Muscle layer of colon (tissue), 2 donors: ENCODE results near the gene HRH4.

Experiments used
- H3K27ac ChIP-seq: one replicate; pipeline ENCODE4 v1.7.0; 2013; ENCODE audit warnings: low read depth, mild to moderate bottlenecking, low read length, moderate library complexity
- H3K27me3 ChIP-seq, 2 donors: one replicate each; pipeline ENCODE4 v1.7.0; 2013; ENCODE audit warnings: low read length in 2 of 2, mild to moderate bottlenecking in 2 of 2; ENCODE audit not compliant: insufficient read depth in 2 of 2, control insufficient read depth in 1 of 2
- H3K36me3 ChIP-seq: one replicate; pipeline ENCODE4 v1.7.0; 2013; ENCODE audit warnings: mild to moderate bottlenecking, low read length; ENCODE audit not compliant: insufficient read depth
- H3K4me1 ChIP-seq: one replicate; pipeline ENCODE4 v1.7.0; 2013; ENCODE audit warnings: mild to moderate bottlenecking, low read length; ENCODE audit not compliant: insufficient read depth
- H3K4me3 ChIP-seq, 2 donors: one replicate each; pipeline ENCODE4 v1.7.0; 2013; ENCODE audit warnings: low read length in 2 of 2, low read depth in 1 of 2, mild to moderate bottlenecking in 1 of 2, moderate library complexity in 1 of 2
- H3K9ac ChIP-seq: one replicate; pipeline ENCODE4 v1.7.0; 2013; ENCODE audit warnings: low read length
- H3K9me3 ChIP-seq: one replicate; pipeline ENCODE4 v1.7.0; 2013; ENCODE audit warnings: mild to moderate bottlenecking, low read length
- donor health status: abdominal sarcoma.
- donor health status: Adenocarcinoma of cecum.

Gene HRH4

GRCh38 chr18:24470022-24470618, 9.7 kb downstream of the HRH4 start:
- no peaks in the 10 kb centered on the region for H3K36me3 ChIP-seq
- no peak overlapping the region for H3K4me3 ChIP-seq
- H3K27me3 ChIP-seq: no peaks in the 10 kb centered on the region

DNA sequence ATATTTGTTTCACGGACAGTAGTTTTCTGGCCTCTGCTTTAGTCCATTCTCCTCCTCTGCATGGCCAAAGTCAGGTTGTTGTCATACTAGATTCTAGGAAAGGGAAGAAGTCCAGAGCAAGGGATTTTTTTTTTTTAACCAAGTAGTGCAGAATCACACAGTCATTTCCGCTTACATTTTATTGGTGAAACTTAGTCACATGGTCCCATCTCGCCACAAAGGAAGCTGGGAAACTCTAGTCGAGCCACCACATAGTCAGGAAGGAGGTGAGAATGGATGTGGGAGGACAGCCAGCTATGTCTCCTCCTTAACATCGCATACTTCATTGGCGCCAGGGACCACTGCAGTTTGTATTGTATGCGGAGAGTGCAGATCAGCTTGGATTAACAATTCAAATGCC, 10.4 kb downstream of the HRH4 start:
- Histone ChIP-seq H3K4me3 (no peak overlapping the region), H3K27me3 (no peaks in the 10 kb centered on the region), H3K9ac (no peak overlapping the region), H3K4me1 (no peaks in the 10 kb centered on the region), H3K36me3 (no peaks in the 10 kb centered on the region), H3K9me3 (no peaks in the 10 kb centered on the region), H3K27ac (no peak overlapping the region)

More at GRCh38 chr18:24470022-24470618, 9.7 kb downstream of the HRH4 start:
- H3K27ac ChIP-seq: no peak overlapping the region
- no peaks in the 10 kb centered on the region for H3K9me3 ChIP-seq
- no peaks in the 10 kb centered on the region for H3K4me1 ChIP-seq
- H3K9ac ChIP-seq: no peak overlapping the region

GRCh38 chr18:24472591-24472990, 12.2 kb downstream of the HRH4 start:
- Histone ChIP-seq H3K4me3 (no peak overlapping the region), H3K27me3 (no peaks in the 10 kb centered on the region), H3K27ac (no peak overlapping the region), H3K9ac (no peak overlapping the region), H3K36me3 (no peaks in the 10 kb centered on the region), H3K9me3 (no peaks in the 10 kb centered on the region), H3K4me1 (no peaks in the 10 kb centered on the region)

- Histone ChIP-seq H3K9me3 (no peaks in the 10 kb centered on the region), H3K4me1 (no peaks in the 10 kb centered on the region), H3K27me3 (no peaks in the 10 kb centered on the region), H3K27ac (no peak overlapping the region), H3K9ac (no peak overlapping the region), H3K4me3 (no peak overlapping the region), H3K36me3 (no peaks in the 10 kb centered on the region)
These were observed 14.0 kb downstream of the HRH4 start for GRCh38 chr18:24474406-24474805.

- Histone ChIP-seq H3K4me1 (no peaks in the 10 kb centered on the region), H3K9me3 (no peaks in the 10 kb centered on the region), H3K9ac (no peak overlapping the region)
These were observed 15.6 kb downstream of the HRH4 start for GRCh38 chr18:24475926-24476589.

GRCh38 chr18:24479371-24479770, 18.9 kb downstream of the HRH4 start:
- H3K4me1 ChIP-seq: no peaks in the 10 kb centered on the region
- no peak overlapping the region for H3K27ac ChIP-seq
- no peak overlapping the region for H3K4me3 ChIP-seq
- H3K27me3 ChIP-seq: no peaks in the 10 kb centered on the region
- H3K9ac ChIP-seq: no peak overlapping the region
- no peaks in the 10 kb centered on the region for H3K36me3 ChIP-seq
- H3K9me3 ChIP-seq: no peaks in the 10 kb centered on the region

More at GRCh38 chr18:24475926-24476589, 15.6 kb downstream of the HRH4 start:
- Histone ChIP-seq H3K27me3 (no peaks in the 10 kb centered on the region), H3K27ac (no peak overlapping the region), H3K36me3 (no peaks in the 10 kb centered on the region), H3K4me3 (no peak overlapping the region)

GRCh38 chr18:24482821-24483220, 22.4 kb downstream of the HRH4 start:
- Histone ChIP-seq H3K27me3 (no peaks in the 10 kb centered on the region), H3K4me1 (no peaks in the 10 kb centered on the region), H3K9me3 (no peaks in the 10 kb centered on the region), H3K4me3 (no peak overlapping the region), H3K27ac (no peak overlapping the region), H3K9ac (no peak overlapping the region), H3K36me3 (no peaks in the 10 kb centered on the region)

DNA sequence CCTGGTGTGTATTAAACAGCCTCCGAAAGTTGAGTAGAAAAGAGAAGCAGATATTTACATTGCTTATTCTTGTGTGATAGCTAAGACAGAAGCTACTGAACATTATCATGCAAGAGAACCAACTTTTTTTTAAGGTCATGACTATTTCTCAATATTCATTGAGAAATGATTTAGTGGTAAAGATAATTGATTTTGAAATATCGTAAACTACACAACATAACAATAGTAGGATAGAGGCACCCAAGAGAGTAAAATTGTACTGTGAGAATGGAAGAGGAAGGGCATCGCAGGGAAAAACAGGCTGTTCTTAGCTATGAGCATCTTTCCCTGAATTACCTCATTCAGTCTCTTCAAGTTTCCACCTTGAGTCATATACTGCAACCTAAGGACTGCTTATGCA, 25.2 kb downstream of the HRH4 start:
- H3K9ac ChIP-seq: no peak overlapping the region
- H3K36me3 ChIP-seq: no peaks in the 10 kb centered on the region
- no peaks in the 10 kb centered on the region for H3K27me3 ChIP-seq
- H3K4me3 ChIP-seq: no peak overlapping the region
- H3K27ac ChIP-seq: no peak overlapping the region
- H3K4me1 ChIP-seq: no peaks in the 10 kb centered on the region
- no peaks in the 10 kb centered on the region for H3K9me3 ChIP-seq

DNA sequence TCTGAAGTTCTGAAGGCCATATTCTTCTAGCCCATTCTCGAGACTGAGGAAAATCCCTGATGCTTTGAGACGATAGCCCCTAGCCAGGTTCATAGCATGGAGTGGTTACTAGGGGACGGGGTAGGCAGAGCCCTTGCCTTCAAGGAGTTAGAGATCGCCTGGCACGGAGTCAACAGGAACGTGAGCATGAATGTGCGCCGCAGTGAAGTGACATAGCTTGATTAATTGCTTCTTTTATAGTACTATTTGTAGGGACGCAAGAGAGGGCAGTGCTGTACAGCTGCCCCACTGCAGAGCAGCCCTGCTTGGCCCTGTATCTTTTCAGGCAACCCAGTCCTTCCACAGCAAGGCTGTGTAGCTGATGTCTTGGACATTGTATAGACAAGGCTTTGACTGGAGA, 26.2 kb downstream of the HRH4 start:
- H3K4me3 ChIP-seq: no peak overlapping the region
- H3K27ac ChIP-seq: no peak overlapping the region
- no peaks in the 10 kb centered on the region for H3K27me3 ChIP-seq
- H3K9ac ChIP-seq: no peak overlapping the region
- H3K4me1 ChIP-seq: no peaks in the 10 kb centered on the region
- H3K36me3 ChIP-seq: no peaks in the 10 kb centered on the region
- H3K9me3 ChIP-seq: no peaks in the 10 kb centered on the region

DNA sequence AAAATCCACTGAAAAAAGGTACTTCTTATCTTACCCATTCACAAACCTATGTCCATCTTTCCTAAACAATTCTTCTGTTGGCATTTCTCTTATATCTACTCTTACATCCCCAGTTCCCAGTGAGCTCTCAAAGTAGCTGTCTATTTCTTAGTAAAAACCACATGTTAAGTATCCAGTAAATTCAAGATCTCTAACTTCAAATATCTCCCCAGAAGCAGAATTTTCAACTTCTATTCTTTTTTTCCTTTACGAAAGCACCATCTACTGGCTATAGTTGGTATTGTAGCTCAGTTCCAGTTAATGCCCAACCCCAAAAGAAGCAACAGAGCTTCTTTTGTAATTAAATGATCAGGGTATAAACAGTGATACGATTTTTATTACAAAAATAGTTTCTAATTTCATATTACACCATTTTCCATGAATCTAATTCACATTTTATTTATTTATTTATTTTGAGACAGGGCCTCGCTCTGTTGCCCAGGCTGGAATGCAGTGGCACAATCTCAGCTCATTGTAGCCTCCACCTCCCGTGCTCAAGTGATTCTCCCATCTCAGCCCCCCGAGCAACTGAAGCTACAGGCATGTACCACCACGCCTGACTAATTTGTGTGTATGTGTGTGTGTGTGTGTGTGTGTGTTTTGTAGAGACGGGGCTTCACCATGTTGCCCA, 28.5 kb downstream of the HRH4 start:
- no peak overlapping the region for H3K4me3 ChIP-seq
- no peaks in the 10 kb centered on the region for H3K4me1 ChIP-seq
- no peaks in the 10 kb centered on the region for H3K27me3 ChIP-seq
- no peak overlapping the region for H3K27ac ChIP-seq
- H3K9ac ChIP-seq: no peak overlapping the region
- H3K9me3 ChIP-seq: no peaks in the 10 kb centered on the region
- H3K36me3 ChIP-seq: no peaks in the 10 kb centered on the region

GRCh38 chr18:24490539-24490938, 30.1 kb downstream of the HRH4 start:
- H3K4me1 ChIP-seq: no peaks in the 10 kb centered on the region
- H3K4me3 ChIP-seq: no peak overlapping the region
- H3K27me3 ChIP-seq: no peaks in the 10 kb centered on the region
- H3K9me3 ChIP-seq: no peaks in the 10 kb centered on the region
- no peak overlapping the region for H3K27ac ChIP-seq
- H3K36me3 ChIP-seq: no peaks in the 10 kb centered on the region
- no peak overlapping the region for H3K9ac ChIP-seq
